ENCODE data around the gene ZNG1E.
"Not testable (repeated sequence)": the region's sequence is repeated elsewhere in the genome, so short reads cannot be mapped to it uniquely, and the experiment has no call there.

GRCh38 chr9:65675589-65676021 lies at the start of gene ZNG1E:
- TF ChIP-seq POLR2A, CTCF, EP300 (IDR thresholded peaks at IDR 0.05): not testable (repeated sequence)
